Measurements from ENCODE around the gene PRKAB1. TPM values are rescaled to one million over a fixed set of nuclear protein-coding genes. Genes with fewer than 3 reads are reported as not detected.

PRKAB1 gene
- total and polyA plus RNA-seq, 2 experiments from 2014 or later, result 16.3 to 31.0 TPM

DNA sequence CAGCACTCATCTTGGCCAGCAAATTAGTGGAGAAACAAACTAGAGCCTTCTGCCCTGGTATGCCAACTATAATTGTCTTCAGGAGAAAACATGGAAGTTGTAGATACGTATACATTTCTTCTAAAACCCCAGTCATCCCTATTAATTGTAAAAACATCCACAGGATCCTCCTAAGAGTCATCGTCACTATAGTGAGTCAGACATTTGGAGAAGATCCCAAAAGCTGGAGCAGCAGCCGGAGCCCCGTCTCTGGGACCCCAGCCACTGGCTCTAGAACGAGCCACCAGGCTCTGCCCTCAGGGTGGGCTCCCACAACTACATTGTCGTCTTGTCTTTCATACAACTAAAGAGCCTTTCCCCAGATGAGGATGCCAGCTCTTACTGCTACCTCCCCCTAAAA, 15.5 kb downstream of the PRKAB1 start:
- Mint-ChIP-seq H3K4me3 (no peak overlapping the region), H3K27me3 (ENCODE audit: insufficient read depth, low read depth, poor library complexity) (no peaks in the 10 kb centered on the region), H3K9me3 (no peaks in the 10 kb centered on the region), H3K27ac (no peak overlapping the region), H3K36me3 (ENCODE audit: low read depth) (peaks cover 62% of the 10 kb centered on the region), H3K4me1 (peaks cover 14% of the 10 kb centered on the region)
- no peak for DNase-seq (ENCODE audit: low spot score)
- H3K36me3 ChIP-seq (ENCODE audit: insufficient read depth), result peaks cover 16% of the 10 kb centered on the region
- H3K4me2 ChIP-seq, result no peak overlapping the region
- 0 out of 2 replicates have a peak, but pooled peaks cover 3% of the 10 kb centered on the region for H3F3A ChIP-seq (replicated peaks; ENCODE audit: low read depth)
- no peak for TF ChIP-seq EZH2phosphoT487 (IDR thresholded peaks at IDR 0.05; ENCODE audit: unreplicated experiment)
- TF ChIP-seq, protein P1, sequence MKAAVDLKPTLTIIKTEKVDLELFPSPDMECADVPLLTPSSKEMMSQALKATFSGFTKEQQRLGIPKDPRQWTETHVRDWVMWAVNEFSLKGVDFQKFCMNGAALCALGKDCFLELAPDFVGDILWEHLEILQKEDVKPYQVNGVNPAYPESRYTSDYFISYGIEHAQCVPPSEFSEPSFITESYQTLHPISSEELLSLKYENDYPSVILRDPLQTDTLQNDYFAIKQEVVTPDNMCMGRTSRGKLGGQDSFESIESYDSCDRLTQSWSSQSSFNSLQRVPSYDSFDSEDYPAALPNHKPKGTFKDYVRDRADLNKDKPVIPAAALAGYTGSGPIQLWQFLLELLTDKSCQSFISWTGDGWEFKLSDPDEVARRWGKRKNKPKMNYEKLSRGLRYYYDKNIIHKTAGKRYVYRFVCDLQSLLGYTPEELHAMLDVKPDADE (IDR thresholded peaks at IDR 0.05), result no peak
- no peak for TF ChIP-seq POLR2AphosphoS5 (IDR thresholded peaks at IDR 0.05; ENCODE audit: low read depth)
- TF ChIP-seq STAT1 (IDR thresholded peaks at IDR 0.05; ENCODE audit: unreplicated experiment), result no peak
- no peak for TF ChIP-seq NANOG (IDR thresholded peaks at IDR 0.05; ENCODE audit: borderline replicate concordance)
- TF ChIP-seq JUNB (IDR thresholded peaks at IDR 0.05; ENCODE audit: unreplicated experiment), result no peak
- no peak overlapping the region for H3K4me3 ChIP-seq
- H3K27me3 ChIP-seq (ENCODE audit: insufficient read depth), result no peaks in the 10 kb centered on the region
- no peaks in the 10 kb centered on the region for H3K4me1 ChIP-seq (ENCODE audit: insufficient read depth)
- H2AFZ ChIP-seq, result no peak overlapping the region
- no peaks in the 10 kb centered on the region for H3K79me2 ChIP-seq (replicated peaks; ENCODE audit: insufficient read depth)
- 0 out of 2 replicates have a peak, but pooled peaks cover 4% of the 10 kb centered on the region for H3K9me2 ChIP-seq (ENCODE audit: insufficient read depth)
- peaks cover under 1% of the 10 kb centered on the region; the same call in 1 of the 2 replicates for H4K20me1 ChIP-seq (replicated peaks; ENCODE audit: insufficient read depth)
- no peak overlapping the region for H3K27ac ChIP-seq (ENCODE audit: low read depth)
- ATAC-seq, result no peak

DNA sequence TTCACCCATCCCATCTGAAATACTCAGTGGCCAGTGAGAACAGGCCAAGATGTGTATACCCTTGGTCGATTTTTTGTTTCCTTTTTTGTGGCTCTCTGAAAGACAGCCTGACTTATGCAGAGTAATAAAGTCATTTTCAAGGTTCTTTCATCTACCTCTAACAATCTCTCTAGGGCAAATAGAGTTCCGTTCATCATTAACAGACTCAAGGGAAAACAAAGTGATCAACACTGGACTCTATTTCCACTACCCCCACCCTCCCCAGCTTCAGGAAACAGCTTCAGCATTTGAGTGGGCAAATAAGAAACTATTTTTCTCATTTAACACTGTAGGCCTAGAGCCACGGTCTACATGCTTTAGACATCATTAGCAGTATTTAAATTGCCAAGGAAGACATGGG, 15.9 kb downstream of the PRKAB1 start:
- peaks cover 13% of the 10 kb centered on the region for H3K4me1 Mint-ChIP-seq
- no peaks in the 10 kb centered on the region for H3K4me1 ChIP-seq (ENCODE audit: insufficient read depth)
- ATAC-seq (no peak), DNase-seq (ENCODE audit: low spot score) (no peak)
- no peaks in the 10 kb centered on the region for H3K27me3 Mint-ChIP-seq (ENCODE audit: insufficient read depth, low read depth, poor library complexity)
- H3K4me3 Mint-ChIP-seq, result no peak overlapping the region
- no peaks in the 10 kb centered on the region; the same call in 1 of the 2 replicates for H4K20me1 ChIP-seq (replicated peaks; ENCODE audit: insufficient read depth)
- H3K9me3 Mint-ChIP-seq, result no peaks in the 10 kb centered on the region
- H3K9me2 ChIP-seq (ENCODE audit: insufficient read depth), result 0 out of 2 replicates have a peak, but pooled peaks cover 4% of the 10 kb centered on the region
- H3K27ac ChIP-seq (ENCODE audit: low read depth), result no peak overlapping the region
- H3K79me2 ChIP-seq (replicated peaks; ENCODE audit: insufficient read depth), result no peaks in the 10 kb centered on the region
- 0 out of 2 replicates have a peak, but pooled peaks cover 3% of the 10 kb centered on the region for H3F3A ChIP-seq (replicated peaks; ENCODE audit: low read depth)
- peaks cover 12% of the 10 kb centered on the region for H3K36me3 ChIP-seq (ENCODE audit: insufficient read depth)
- no peak overlapping the region for H2AFZ ChIP-seq
- no peak overlapping the region for H3K4me3 ChIP-seq
- H3K4me2 ChIP-seq, result no peak overlapping the region
- H3K36me3 Mint-ChIP-seq (ENCODE audit: low read depth), result peaks cover 58% of the 10 kb centered on the region
- H3K27me3 ChIP-seq (ENCODE audit: insufficient read depth), result no peaks in the 10 kb centered on the region
- H3K27ac Mint-ChIP-seq, result no peak overlapping the region
- TF ChIP-seq, protein P2, sequence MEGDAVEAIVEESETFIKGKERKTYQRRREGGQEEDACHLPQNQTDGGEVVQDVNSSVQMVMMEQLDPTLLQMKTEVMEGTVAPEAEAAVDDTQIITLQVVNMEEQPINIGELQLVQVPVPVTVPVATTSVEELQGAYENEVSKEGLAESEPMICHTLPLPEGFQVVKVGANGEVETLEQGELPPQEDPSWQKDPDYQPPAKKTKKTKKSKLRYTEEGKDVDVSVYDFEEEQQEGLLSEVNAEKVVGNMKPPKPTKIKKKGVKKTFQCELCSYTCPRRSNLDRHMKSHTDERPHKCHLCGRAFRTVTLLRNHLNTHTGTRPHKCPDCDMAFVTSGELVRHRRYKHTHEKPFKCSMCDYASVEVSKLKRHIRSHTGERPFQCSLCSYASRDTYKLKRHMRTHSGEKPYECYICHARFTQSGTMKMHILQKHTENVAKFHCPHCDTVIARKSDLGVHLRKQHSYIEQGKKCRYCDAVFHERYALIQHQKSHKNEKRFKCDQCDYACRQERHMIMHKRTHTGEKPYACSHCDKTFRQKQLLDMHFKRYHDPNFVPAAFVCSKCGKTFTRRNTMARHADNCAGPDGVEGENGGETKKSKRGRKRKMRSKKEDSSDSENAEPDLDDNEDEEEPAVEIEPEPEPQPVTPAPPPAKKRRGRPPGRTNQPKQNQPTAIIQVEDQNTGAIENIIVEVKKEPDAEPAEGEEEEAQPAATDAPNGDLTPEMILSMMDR (conservative IDR thresholded peaks at IDR 0.05; ENCODE audit: low read depth in 2 of 2), result no peak
- no peak for TF ChIP-seq EZH2 (IDR thresholded peaks at IDR 0.05; ENCODE audit: low read depth, unreplicated experiment)
- TF ChIP-seq, protein P3, sequence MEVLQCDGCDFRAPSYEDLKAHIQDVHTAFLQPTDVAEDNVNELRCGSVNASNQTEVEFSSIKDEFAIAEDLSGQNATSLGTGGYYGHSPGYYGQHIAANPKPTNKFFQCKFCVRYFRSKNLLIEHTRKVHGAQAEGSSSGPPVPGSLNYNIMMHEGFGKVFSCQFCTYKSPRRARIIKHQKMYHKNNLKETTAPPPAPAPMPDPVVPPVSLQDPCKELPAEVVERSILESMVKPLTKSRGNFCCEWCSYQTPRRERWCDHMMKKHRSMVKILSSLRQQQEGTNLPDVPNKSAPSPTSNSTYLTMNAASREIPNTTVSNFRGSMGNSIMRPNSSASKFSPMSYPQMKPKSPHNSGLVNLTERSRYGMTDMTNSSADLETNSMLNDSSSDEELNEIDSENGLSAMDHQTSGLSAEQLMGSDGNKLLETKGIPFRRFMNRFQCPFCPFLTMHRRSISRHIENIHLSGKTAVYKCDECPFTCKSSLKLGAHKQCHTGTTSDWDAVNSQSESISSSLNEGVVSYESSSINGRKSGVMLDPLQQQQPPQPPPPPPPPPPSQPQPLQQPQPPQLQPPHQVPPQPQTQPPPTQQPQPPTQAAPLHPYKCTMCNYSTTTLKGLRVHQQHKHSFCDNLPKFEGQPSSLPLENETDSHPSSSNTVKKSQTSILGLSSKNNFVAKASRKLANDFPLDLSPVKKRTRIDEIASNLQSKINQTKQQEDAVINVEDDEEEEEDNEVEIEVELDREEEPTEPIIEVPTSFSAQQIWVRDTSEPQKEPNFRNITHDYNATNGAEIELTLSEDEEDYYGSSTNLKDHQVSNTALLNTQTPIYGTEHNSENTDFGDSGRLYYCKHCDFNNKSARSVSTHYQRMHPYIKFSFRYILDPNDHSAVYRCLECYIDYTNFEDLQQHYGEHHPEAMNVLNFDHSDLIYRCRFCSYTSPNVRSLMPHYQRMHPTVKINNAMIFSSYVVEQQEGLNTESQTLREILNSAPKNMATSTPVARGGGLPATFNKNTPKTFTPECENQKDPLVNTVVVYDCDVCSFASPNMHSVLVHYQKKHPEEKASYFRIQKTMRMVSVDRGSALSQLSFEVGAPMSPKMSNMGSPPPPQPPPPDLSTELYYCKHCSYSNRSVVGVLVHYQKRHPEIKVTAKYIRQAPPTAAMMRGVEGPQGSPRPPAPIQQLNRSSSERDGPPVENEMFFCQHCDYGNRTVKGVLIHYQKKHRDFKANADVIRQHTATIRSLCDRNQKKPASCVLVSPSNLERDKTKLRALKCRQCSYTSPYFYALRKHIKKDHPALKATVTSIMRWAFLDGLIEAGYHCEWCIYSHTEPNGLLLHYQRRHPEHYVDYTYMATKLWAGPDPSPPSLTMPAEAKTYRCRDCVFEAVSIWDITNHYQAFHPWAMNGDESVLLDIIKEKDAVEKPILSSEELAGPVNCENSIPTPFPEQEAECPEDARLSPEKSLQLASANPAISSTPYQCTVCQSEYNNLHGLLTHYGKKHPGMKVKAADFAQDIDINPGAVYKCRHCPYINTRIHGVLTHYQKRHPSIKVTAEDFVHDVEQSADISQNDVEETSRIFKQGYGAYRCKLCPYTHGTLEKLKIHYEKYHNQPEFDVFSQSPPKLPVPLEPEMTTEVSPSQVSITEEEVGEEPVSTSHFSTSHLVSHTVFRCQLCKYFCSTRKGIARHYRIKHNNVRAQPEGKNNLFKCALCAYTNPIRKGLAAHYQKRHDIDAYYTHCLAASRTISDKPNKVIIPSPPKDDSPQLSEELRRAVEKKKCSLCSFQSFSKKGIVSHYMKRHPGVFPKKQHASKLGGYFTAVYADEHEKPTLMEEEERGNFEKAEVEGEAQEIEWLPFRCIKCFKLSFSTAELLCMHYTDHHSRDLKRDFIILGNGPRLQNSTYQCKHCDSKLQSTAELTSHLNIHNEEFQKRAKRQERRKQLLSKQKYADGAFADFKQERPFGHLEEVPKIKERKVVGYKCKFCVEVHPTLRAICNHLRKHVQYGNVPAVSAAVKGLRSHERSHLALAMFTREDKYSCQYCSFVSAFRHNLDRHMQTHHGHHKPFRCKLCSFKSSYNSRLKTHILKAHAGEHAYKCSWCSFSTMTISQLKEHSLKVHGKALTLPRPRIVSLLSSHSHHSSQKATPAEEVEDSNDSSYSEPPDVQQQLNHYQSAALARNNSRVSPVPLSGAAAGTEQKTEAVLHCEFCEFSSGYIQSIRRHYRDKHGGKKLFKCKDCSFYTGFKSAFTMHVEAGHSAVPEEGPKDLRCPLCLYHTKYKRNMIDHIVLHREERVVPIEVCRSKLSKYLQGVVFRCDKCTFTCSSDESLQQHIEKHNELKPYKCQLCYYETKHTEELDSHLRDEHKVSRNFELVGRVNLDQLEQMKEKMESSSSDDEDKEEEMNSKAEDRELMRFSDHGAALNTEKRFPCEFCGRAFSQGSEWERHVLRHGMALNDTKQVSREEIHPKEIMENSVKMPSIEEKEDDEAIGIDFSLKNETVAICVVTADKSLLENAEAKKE (CRISPR knock-in tag; IDR thresholded peaks at IDR 0.05), result no peak
- no peak for TF ChIP-seq STAT1 (IDR thresholded peaks at IDR 0.05; ENCODE audit: unreplicated experiment)
- no peak for TF ChIP-seq ZNF331 (CRISPR knock-in tag; IDR thresholded peaks at IDR 0.05; ENCODE audit: low read depth)
- TF ChIP-seq NANOG (IDR thresholded peaks at IDR 0.05; ENCODE audit: borderline replicate concordance), result no peak
- no peak for TF ChIP-seq EZH2phosphoT487 (IDR thresholded peaks at IDR 0.05; ENCODE audit: unreplicated experiment)

Measured in GM23338 (cell line).